ENCODE results near the gene LUM. TPM values are rescaled to one million over a fixed set of nuclear protein-coding genes. Genes with fewer than 3 reads are reported as not detected.
"Not testable (repeated sequence)": the region's sequence is repeated elsewhere in the genome, so short reads cannot be mapped to it uniquely, and the experiment has no call there.

LUM gene
- total RNA-seq, 6 experiments from 2014 or later: 5.1 to 51.2 (median 10.1) TPM

DNA sequence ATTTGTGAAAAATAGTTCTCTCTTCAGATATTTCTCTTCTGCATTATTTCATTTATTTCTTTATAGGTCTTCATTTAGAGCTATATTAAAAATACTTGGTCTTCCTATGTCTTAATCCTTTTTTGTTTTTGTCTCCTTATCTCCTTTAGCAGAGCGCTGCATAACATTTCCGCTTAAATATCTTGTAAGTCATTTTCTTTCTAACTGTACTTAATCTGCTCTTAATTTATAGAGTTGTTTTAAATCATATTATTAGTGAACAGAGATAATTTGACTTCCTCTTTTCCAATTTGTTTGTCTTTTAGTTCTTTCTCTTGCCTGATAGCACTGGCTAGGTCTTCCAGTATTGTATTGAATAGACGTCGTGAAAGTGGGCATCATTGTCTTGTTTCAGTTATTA lies 18.0 kb downstream of the LUM start:
- intact Hi-C loops (cut with DNase I): no loop called here
- no peak overlapping the region for H3K27ac ChIP-seq
- H3K4me3 ChIP-seq: no peak overlapping the region
- DNase-seq (no peak), ATAC-seq (no peak)
- H3K9me3 ChIP-seq: no peaks in the 10 kb centered on the region
- no peaks in the 10 kb centered on the region for H3K27me3 ChIP-seq
- WGBS (ENCODE audit: insufficient coverage, low coverage, low lambda C conversion rate, missing lambda C conversion rate): 52% methylated on average over 4 of the region's 4 CpGs
- peaks cover 0 to 2% (median 0%) of the 10 kb centered on the region in 4 donors for H3K4me1 ChIP-seq
- no peaks in the 10 kb centered on the region for H3K36me3 ChIP-seq
- no peak for TF ChIP-seq CTCF (IDR thresholded peaks at IDR 0.05)
- TF ChIP-seq POLR2A (IDR thresholded peaks at IDR 0.05): no peak

- 38% methylated on average over 3 of the region's 6 CpGs for WGBS (ENCODE audit: insufficient coverage, low coverage, low lambda C conversion rate, missing lambda C conversion rate)
- intact Hi-C loops (cut with DNase I): no loop called here
Observed at GRCh38 chr12:91091916-91092715, 19.2 kb downstream of the LUM start.

DNA sequence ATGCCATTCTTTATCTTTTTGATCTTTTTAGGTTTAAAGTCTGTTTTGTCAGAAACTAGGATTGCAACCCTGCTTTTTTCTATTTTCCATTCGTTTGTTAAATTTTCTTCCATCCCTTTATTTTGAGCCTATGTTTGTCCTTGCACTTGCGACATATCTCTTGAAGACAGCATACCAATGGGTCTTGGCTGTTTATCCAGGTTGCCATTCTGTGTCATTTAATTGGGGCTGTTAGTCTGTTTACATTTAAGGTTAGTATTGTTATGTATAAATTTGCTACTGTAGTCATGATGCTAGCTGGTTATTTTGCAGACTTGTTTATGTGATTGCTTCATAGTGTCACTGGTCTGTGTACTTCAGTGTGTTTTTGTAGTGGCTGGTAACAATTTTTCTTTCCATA lies 21.3 kb downstream of the LUM start:
- H3K4me1 ChIP-seq; intact Hi-C loops (cut with DNase I); H3K27ac ChIP-seq; ATAC-seq; DNase-seq; H3K4me3 ChIP-seq; H3K36me3 ChIP-seq; H3K9me3 ChIP-seq; H3K27me3 ChIP-seq: not testable (repeated sequence)
- 56% methylated on average over 2 of the region's 2 CpGs for WGBS (ENCODE audit: insufficient coverage, low coverage, low lambda C conversion rate, missing lambda C conversion rate)

More at GRCh38 chr12:91091916-91092715, 19.2 kb downstream of the LUM start:
- DNase-seq (no peak), ATAC-seq (no peak)
- no peaks in the 10 kb centered on the region for H3K9me3 ChIP-seq
- no peaks in the 10 kb centered on the region for H3K36me3 ChIP-seq
- H3K27ac ChIP-seq: no peak overlapping the region
- no peak overlapping the region for H3K4me3 ChIP-seq
- no peaks in the 10 kb centered on the region for H3K27me3 ChIP-seq
- TF ChIP-seq POLR2A (IDR thresholded peaks at IDR 0.05) (no peak), CTCF (IDR thresholded peaks at IDR 0.05) (no peak)
- peaks cover 0 to 2% (median 0%) of the 10 kb centered on the region in 4 donors for H3K4me1 ChIP-seq

GRCh38 chr12:91080041-91080440 lies 31.3 kb downstream of the LUM start:
- Histone ChIP-seq H3K27ac (no peak overlapping the region), H3K27me3 (no peaks in the 10 kb centered on the region), H3K9me3 (no peaks in the 10 kb centered on the region), H3K4me1 (no peaks in the 10 kb centered on the region), H3K36me3 (no peaks in the 10 kb centered on the region), H3K4me3 (no peak overlapping the region)
- no peak for TF ChIP-seq POLR2A (IDR thresholded peaks at IDR 0.05)
- no peak for TF ChIP-seq CTCF (IDR thresholded peaks at IDR 0.05)
- ATAC-seq (no peak), DNase-seq (no peak)
- intact Hi-C loops (cut with DNase I): no loop called here
- 32% methylated on average over 1 of the region's 1 CpG for WGBS (ENCODE audit: insufficient coverage, low coverage, low lambda C conversion rate, missing lambda C conversion rate)

- Histone ChIP-seq H3K9me3 (no peaks in the 10 kb centered on the region), H3K4me3 (no peak overlapping the region), H3K36me3 (no peaks in the 10 kb centered on the region), H3K27me3 (no peaks in the 10 kb centered on the region), H3K4me1 (no peaks in the 10 kb centered on the region), H3K27ac (no peak overlapping the region)
- ATAC-seq (no peak), DNase-seq (no peak)
- TF ChIP-seq POLR2A (IDR thresholded peaks at IDR 0.05): no peak
- TF ChIP-seq CTCF (IDR thresholded peaks at IDR 0.05): no peak
- intact Hi-C loops (cut with DNase I): no loop called here
- 38% methylated on average over 1 of the region's 1 CpG for WGBS (ENCODE audit: insufficient coverage, low coverage, low lambda C conversion rate, missing lambda C conversion rate)
Observed at GRCh38 chr12:91078501-91078900, 32.8 kb downstream of the LUM start.

Data from right lobe of liver (tissue), 6 donors.